Uterus (tissue), 2 donors: ENCODE measurements around the gene TINAG.

Source experiments
- CTCF ChIP-seq, 4 experiments: fragments of 200-600 bp in 2 of 4; fragments of 450-650 bp in 2 of 4; sonication (generic) in 2 of 4; IDR thresholded peaks; one replicate each; pipeline ENCODE4 v1.5.1; 2016 to 2019; ENCODE audit warnings: antibody characterized with exemption in 4 of 4, mild to moderate bottlenecking in 2 of 4, moderate library complexity in 1 of 4
- POLR2A ChIP-seq, 2 donors: fragments of 450-650 bp; IDR thresholded peaks; one replicate each; pipeline ENCODE4 v1.6.1; 2016; ENCODE audit warnings: antibody characterized with exemption in 2 of 2, mild to moderate bottlenecking in 1 of 2, moderate library complexity in 1 of 2

GRCh38 chr6:54308289-54308985 lies at the start of gene TINAG:
- TF ChIP-seq CTCF (IDR thresholded peaks at IDR 0.05) (no peak), POLR2A (IDR thresholded peaks at IDR 0.05) (no peak)
